ENCODE measurements around the gene PANK1.

Gene PANK1

GRCh38 chr10:89535171-89536012, 109.7 kb downstream of the PANK1 start, which contains the start of gene SLC16A12:
Gene SLC16A12 (minus strand): TSS chr10:89535594. CDS start chr10:89462578, 73,016 bp downstream.
- DNase-seq (ENCODE audit: low read depth in 2 of 2) = no peak

GRCh38 chr10:89534826-89535166, 110.2 kb downstream of the PANK1 start:
- DNase-seq (ENCODE audit: low read depth in 2 of 2) = no peak
